Measurements from ENCODE around the gene ACAD9.
A peak's percentile ranks its signal among the peaks of the same experiment; 100 is the strongest.

The ACAD9 gene

DNA sequence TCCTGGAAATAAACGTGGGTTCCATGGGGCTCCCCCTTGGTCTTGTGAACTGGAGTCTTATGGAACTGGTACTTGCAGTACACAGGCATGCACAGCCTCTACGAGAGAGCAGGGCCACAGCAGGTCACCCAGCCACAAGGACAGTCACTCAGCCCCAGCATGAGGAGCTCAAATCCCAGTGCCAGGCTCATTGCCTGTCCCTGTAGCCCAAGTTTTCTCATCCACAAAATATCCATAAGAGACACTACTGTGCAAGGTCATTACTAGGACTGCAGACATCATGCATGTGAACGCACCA, 66.4 kb downstream of the ACAD9 start:
- Histone ChIP-seq H3K4me3 (ENCODE audit: insufficient read depth in 1 of 2, low read depth in 1 of 2, low read length in 2 of 2) (no peak overlapping the region), H4K91ac (ENCODE audit: low read length) (no peak overlapping the region), H2BK12ac (ENCODE audit: low read length in 2 of 2) (no peak overlapping the region), H3K79me1 (replicated peaks; ENCODE audit: low read length, poor library complexity, severe bottlenecking) (no peaks in the 10 kb centered on the region), H3K14ac (ENCODE audit: low read length in 2 of 2) (no peak overlapping the region), H3K27me3 (ENCODE audit: control insufficient read depth in 1 of 2, insufficient read depth in 1 of 2, low read length in 2 of 2) (peaks cover 21 to 33% of the 10 kb centered on the region in 2 experiments), H3K36me3 (ENCODE audit: control insufficient read depth in 1 of 2, insufficient read depth in 2 of 2, low read depth in 1 of 2, low read length in 2 of 2) (no peaks in the 10 kb centered on the region), H2AK5ac (ENCODE audit: low read length, severe bottlenecking) (no peak overlapping the region), H3K9ac (ENCODE audit: low read length) (no peak overlapping the region), H3K4me1 (ENCODE audit: control insufficient read depth, insufficient read depth, low read depth, low read length) (no peaks in the 10 kb centered on the region), H2BK120ac (ENCODE audit: low read depth, low read length) (no peak overlapping the region), H3K23ac (ENCODE audit: low read length in 2 of 2) (no peak overlapping the region), H2BK15ac (ENCODE audit: low read depth, poor library complexity, severe bottlenecking) (no peak overlapping the region), H3K27ac (ENCODE audit: low read length, poor library complexity, severe bottlenecking) (no peak overlapping the region), H2BK5ac (ENCODE audit: low read depth, low read length, poor library complexity, severe bottlenecking) (no peak overlapping the region), H4K8ac (ENCODE audit: low read length) (no peak overlapping the region), H3K9me3 (ENCODE audit: control insufficient read depth, low read length) (no peaks in the 10 kb centered on the region), H3K4me2 (ENCODE audit: low read length, poor library complexity, severe bottlenecking) (no peak overlapping the region), H3K4ac (ENCODE audit: low read depth in 1 of 2, low read length in 2 of 2) (no peak overlapping the region), H3K18ac (ENCODE audit: low read depth in 1 of 2, low read length in 2 of 2) (no peak overlapping the region), H2AFZ (ENCODE audit: low read depth, low read length) (no peak overlapping the region)
- 71% methylated on average over 3 of the region's 3 CpGs for WGBS
- DNase-seq: no peak

DNA sequence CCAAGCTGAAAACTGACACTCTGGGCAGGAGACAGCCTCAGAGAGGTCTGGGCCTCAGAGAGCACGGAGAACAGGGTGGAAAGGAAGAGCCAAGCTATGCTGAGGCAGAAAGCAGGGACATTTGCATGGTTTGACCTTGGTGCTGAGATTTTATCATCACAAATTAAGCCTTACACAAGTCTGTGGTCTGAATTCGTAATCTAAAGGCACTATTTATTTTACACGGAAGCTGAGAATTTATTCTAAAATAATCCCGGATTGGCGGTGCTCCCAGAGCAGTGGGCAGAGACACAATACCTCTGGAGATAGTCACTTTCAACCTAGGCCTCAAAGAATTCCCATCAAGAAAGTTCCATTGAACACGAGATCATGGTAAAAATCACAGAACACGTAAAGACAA, 67.0 kb downstream of the ACAD9 start:
- H3K4me1 ChIP-seq (ENCODE audit: control insufficient read depth, insufficient read depth, low read depth, low read length): no peaks in the 10 kb centered on the region
- no peaks in the 10 kb centered on the region for H3K36me3 ChIP-seq (ENCODE audit: control insufficient read depth in 1 of 2, insufficient read depth in 2 of 2, low read depth in 1 of 2, low read length in 2 of 2)
- H4K8ac ChIP-seq (ENCODE audit: low read length): no peak overlapping the region
- no peak overlapping the region for H3K4ac ChIP-seq (ENCODE audit: low read depth in 1 of 2, low read length in 2 of 2)
- DNase-seq: peak; percentile 13
- H3K14ac ChIP-seq (ENCODE audit: low read length in 2 of 2): no peak overlapping the region
- no peak overlapping the region for H2BK12ac ChIP-seq (ENCODE audit: low read length in 2 of 2)
- no peak overlapping the region for H3K27ac ChIP-seq (ENCODE audit: low read length, poor library complexity, severe bottlenecking)
- H3K79me1 ChIP-seq (replicated peaks; ENCODE audit: low read length, poor library complexity, severe bottlenecking): no peaks in the 10 kb centered on the region
- 77% methylated on average over 5 of the region's 7 CpGs for WGBS
- H4K91ac ChIP-seq (ENCODE audit: low read length): no peak overlapping the region
- H2BK120ac ChIP-seq (ENCODE audit: low read depth, low read length): no peak overlapping the region
- no peak overlapping the region for H2AK5ac ChIP-seq (ENCODE audit: low read length, severe bottlenecking)
- H2AFZ ChIP-seq (ENCODE audit: low read depth, low read length): no peak overlapping the region
- peaks cover 22 to 33% of the 10 kb centered on the region in 2 experiments for H3K27me3 ChIP-seq (ENCODE audit: control insufficient read depth in 1 of 2, insufficient read depth in 1 of 2, low read length in 2 of 2)
- no peak overlapping the region for H2BK15ac ChIP-seq (ENCODE audit: low read depth, poor library complexity, severe bottlenecking)
- no peak overlapping the region for H3K18ac ChIP-seq (ENCODE audit: low read depth in 1 of 2, low read length in 2 of 2)
- H2BK5ac ChIP-seq (ENCODE audit: low read depth, low read length, poor library complexity, severe bottlenecking): no peak overlapping the region
- no peaks in the 10 kb centered on the region for H3K9me3 ChIP-seq (ENCODE audit: control insufficient read depth, low read length)
- H3K9ac ChIP-seq (ENCODE audit: low read length): no peak overlapping the region
- H3K4me2 ChIP-seq (ENCODE audit: low read length, poor library complexity, severe bottlenecking): no peak overlapping the region
- H3K23ac ChIP-seq (ENCODE audit: low read length in 2 of 2): no peak overlapping the region
- H3K4me3 ChIP-seq (ENCODE audit: insufficient read depth in 1 of 2, low read depth in 1 of 2, low read length in 2 of 2): no peak overlapping the region

DNA sequence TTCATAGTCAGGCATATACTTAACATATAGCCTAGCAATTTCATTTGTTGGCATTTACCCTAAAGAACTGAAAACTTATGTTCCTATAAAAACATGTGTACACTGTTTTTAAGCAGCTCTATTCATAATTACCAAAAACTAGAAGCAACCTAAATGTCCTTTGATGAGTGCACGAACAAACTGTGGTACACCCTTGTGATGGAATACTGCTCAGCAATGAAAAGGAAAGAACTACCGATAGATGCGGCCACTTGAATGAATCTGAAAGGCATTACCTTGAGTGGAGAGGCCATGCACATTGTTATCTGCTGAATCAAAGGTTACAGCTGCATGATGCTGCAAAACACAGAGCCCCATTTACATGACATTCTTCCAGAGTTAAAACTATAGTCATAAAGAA, 69.7 kb downstream of the ACAD9 start:
- Histone ChIP-seq H3K14ac (ENCODE audit: low read length in 2 of 2) (no peak overlapping the region), H3K4me1 (ENCODE audit: control insufficient read depth, insufficient read depth, low read depth, low read length) (no peaks in the 10 kb centered on the region), H3K4me2 (ENCODE audit: low read length, poor library complexity, severe bottlenecking) (no peak overlapping the region), H2BK5ac (ENCODE audit: low read depth, low read length, poor library complexity, severe bottlenecking) (no peak overlapping the region), H2BK12ac (ENCODE audit: low read length in 2 of 2) (no peak overlapping the region), H2AFZ (ENCODE audit: low read depth, low read length) (no peak overlapping the region), H3K23ac (ENCODE audit: low read length in 2 of 2) (no peak overlapping the region), H3K36me3 (ENCODE audit: control insufficient read depth in 1 of 2, insufficient read depth in 2 of 2, low read depth in 1 of 2, low read length in 2 of 2) (no peaks in the 10 kb centered on the region), H4K8ac (ENCODE audit: low read length) (no peak overlapping the region), H3K27ac (ENCODE audit: low read length, poor library complexity, severe bottlenecking) (no peak overlapping the region), H3K4me3 (ENCODE audit: insufficient read depth in 1 of 2, low read depth in 1 of 2, low read length in 2 of 2) (no peak overlapping the region), H4K91ac (ENCODE audit: low read length) (no peak overlapping the region), H2BK120ac (ENCODE audit: low read depth, low read length) (no peak overlapping the region), H3K79me1 (replicated peaks; ENCODE audit: low read length, poor library complexity, severe bottlenecking) (no peaks in the 10 kb centered on the region), H3K9me3 (ENCODE audit: control insufficient read depth, low read length) (no peaks in the 10 kb centered on the region), H3K18ac (ENCODE audit: low read depth in 1 of 2, low read length in 2 of 2) (no peak overlapping the region), H3K4ac (ENCODE audit: low read depth in 1 of 2, low read length in 2 of 2) (no peak overlapping the region), H2AK5ac (ENCODE audit: low read length, severe bottlenecking) (no peak overlapping the region), H3K27me3 (ENCODE audit: control insufficient read depth in 1 of 2, insufficient read depth in 1 of 2, low read length in 2 of 2) (peaks cover 23 to 28% of the 10 kb centered on the region in 2 experiments), H2BK15ac (ENCODE audit: low read depth, poor library complexity, severe bottlenecking) (no peak overlapping the region), H3K9ac (ENCODE audit: low read length) (no peak overlapping the region)
- DNase-seq: no peak
- 89% methylated on average over 3 of the region's 3 CpGs for WGBS

DNA sequence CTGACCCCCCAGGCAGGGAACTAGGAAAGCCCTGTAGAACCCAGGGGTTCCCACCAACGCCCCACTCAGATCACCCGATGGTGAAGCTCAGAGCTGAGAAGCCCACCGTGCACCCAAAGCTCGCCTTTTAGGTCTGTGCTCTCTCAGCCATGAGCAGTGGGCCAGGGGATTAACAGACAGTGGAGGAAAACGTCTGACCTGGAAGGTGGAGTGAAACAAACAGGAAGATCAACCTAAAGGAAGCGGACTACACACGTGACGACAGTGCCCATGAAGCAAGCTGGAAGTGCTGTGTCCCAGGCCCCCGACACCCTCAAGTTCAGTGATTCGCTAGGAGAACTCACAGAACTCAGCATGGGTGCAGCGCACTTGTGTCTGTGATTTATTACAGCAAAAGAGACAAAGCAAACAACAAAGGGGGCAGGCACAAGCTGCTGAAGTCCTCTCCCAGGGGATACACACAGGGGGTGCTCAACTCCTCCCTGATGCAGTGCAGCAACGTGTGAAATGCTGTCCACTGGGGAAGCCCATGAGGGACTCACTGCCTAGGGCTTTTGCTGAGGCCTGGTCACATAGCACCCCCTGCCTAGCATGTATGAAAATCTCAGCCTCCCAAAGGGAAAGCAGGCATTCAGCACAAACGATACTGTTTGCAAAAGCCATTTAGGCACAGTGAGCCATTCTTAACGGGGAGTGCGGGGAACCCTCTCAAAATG, 71.0 kb downstream of the ACAD9 start:
- Histone ChIP-seq H4K91ac (ENCODE audit: low read length) (no peak overlapping the region), H2BK120ac (ENCODE audit: low read depth, low read length) (no peak overlapping the region), H2AK5ac (ENCODE audit: low read length, severe bottlenecking) (no peak overlapping the region), H3K27me3 (ENCODE audit: control insufficient read depth in 1 of 2, insufficient read depth in 1 of 2, low read length in 2 of 2) (peaks cover 13 to 16% of the 10 kb centered on the region in 2 experiments), H3K4me2 (ENCODE audit: low read length, poor library complexity, severe bottlenecking) (no peak overlapping the region), H3K23ac (ENCODE audit: low read length in 2 of 2) (no peak overlapping the region), H3K9me3 (ENCODE audit: control insufficient read depth, low read length) (no peaks in the 10 kb centered on the region), H2BK12ac (ENCODE audit: low read length in 2 of 2) (no peak overlapping the region), H3K27ac (ENCODE audit: low read length, poor library complexity, severe bottlenecking) (no peak overlapping the region), H3K4me3 (ENCODE audit: insufficient read depth in 1 of 2, low read depth in 1 of 2, low read length in 2 of 2) (no peak overlapping the region), H2BK15ac (ENCODE audit: low read depth, poor library complexity, severe bottlenecking) (no peak overlapping the region), H3K9ac (ENCODE audit: low read length) (no peak overlapping the region), H4K8ac (ENCODE audit: low read length) (no peak overlapping the region), H3K79me1 (replicated peaks; ENCODE audit: low read length, poor library complexity, severe bottlenecking) (no peaks in the 10 kb centered on the region), H3K18ac (ENCODE audit: low read depth in 1 of 2, low read length in 2 of 2) (no peak overlapping the region), H3K14ac (ENCODE audit: low read length in 2 of 2) (no peak overlapping the region), H3K4ac (ENCODE audit: low read depth in 1 of 2, low read length in 2 of 2) (no peak overlapping the region), H3K36me3 (ENCODE audit: control insufficient read depth in 1 of 2, insufficient read depth in 2 of 2, low read depth in 1 of 2, low read length in 2 of 2) (no peaks in the 10 kb centered on the region), H3K4me1 (ENCODE audit: control insufficient read depth, insufficient read depth, low read depth, low read length) (no peaks in the 10 kb centered on the region), H2BK5ac (ENCODE audit: low read depth, low read length, poor library complexity, severe bottlenecking) (no peak overlapping the region), H2AFZ (ENCODE audit: low read depth, low read length) (no peak overlapping the region)
- peak; percentile 19 for DNase-seq
- WGBS: 75% methylated on average over 15 of the region's 15 CpGs
